ENCODE measurements around the gene IFNA6. TPM values are rescaled to one million over a fixed set of nuclear protein-coding genes. Genes with fewer than 3 reads are reported as not detected.

The IFNA6 gene
- total and polyA plus RNA-seq, 10 of the 15 experiments (the other 5 are each of a cell fraction or from before 2014, with no cell fraction given) = 0.04 TPM; not detected in 9

DNA sequence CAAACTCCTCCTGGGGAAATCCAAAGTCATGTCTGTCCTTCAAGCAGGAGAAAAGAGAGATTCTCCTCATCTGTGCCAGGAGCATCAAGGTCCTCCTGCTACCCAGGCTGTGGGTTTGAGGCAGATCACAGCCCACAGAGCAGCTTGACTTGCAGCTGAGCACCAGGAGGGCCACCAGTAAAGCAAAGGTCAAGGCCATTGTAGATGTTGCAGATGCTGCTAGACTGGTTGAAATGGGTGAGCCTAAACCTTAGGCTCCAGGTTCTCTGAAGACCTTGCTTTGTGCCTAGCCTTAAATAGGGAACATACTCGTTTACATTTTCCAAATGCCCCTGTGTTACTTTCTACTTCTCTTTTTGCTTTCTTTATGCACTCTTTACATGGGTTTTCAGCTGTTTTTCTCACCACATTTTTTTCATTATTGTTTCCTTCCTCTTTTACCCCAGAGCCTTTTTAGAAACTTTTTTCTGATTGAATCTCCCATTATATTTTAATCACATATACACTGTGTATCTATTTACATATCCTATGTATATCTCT lies 34.5 kb upstream of the IFNA6 start, which contains the start of gene IFNA2 (continued):
- TF ChIP-seq, protein P1, sequence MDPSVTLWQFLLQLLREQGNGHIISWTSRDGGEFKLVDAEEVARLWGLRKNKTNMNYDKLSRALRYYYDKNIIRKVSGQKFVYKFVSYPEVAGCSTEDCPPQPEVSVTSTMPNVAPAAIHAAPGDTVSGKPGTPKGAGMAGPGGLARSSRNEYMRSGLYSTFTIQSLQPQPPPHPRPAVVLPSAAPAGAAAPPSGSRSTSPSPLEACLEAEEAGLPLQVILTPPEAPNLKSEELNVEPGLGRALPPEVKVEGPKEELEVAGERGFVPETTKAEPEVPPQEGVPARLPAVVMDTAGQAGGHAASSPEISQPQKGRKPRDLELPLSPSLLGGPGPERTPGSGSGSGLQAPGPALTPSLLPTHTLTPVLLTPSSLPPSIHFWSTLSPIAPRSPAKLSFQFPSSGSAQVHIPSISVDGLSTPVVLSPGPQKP (IDR thresholded peaks at IDR 0.05; ENCODE audit: low read depth, low read length) = no peak
- peak; percentile 46 for TF ChIP-seq GATAD2B (conservative IDR thresholded peaks at IDR 0.05; ENCODE audit: low read depth)
- TF ChIP-seq ZBTB33 (IDR thresholded peaks at IDR 0.05) = no peak
- TF ChIP-seq ZNF622 (IDR thresholded peaks at IDR 0.05) = no peak
- TF ChIP-seq PBX3 (IDR thresholded peaks at IDR 0.05; ENCODE audit: insufficient replicate concordance, low read depth, low read length) = no peak
- peak; percentile 61 for TF ChIP-seq NR2F1 (conservative IDR thresholded peaks at IDR 0.05)
- TF ChIP-seq CHD2 (IDR thresholded peaks at IDR 0.05; ENCODE audit: borderline replicate concordance, low read depth, low read length) = no peak
- TF ChIP-seq RELB (IDR thresholded peaks at IDR 0.05; ENCODE audit: low read depth) = peak; percentile 36; the same call in 1 of the 2 replicates
- TF ChIP-seq SMARCA5 (IDR thresholded peaks at IDR 0.05) = peak; percentile 48; the same call in 1 of the 2 replicates
- TF ChIP-seq, protein P2, sequence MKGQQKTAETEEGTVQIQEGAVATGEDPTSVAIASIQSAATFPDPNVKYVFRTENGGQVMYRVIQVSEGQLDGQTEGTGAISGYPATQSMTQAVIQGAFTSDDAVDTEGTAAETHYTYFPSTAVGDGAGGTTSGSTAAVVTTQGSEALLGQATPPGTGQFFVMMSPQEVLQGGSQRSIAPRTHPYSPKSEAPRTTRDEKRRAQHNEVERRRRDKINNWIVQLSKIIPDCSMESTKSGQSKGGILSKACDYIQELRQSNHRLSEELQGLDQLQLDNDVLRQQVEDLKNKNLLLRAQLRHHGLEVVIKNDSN (IDR thresholded peaks at IDR 0.05; ENCODE audit: borderline replicate concordance, extremely low read length, insufficient read depth, low read depth, low read length) = no peak
- TF ChIP-seq MLLT1 (IDR thresholded peaks at IDR 0.05) = peak; percentile 29; the same call in 1 of the 2 replicates
- 0 out of 2 replicates have a peak, but pooled peaks have one; percentile 17 for TF ChIP-seq EED (IDR thresholded peaks at IDR 0.05; ENCODE audit: low read depth)
- no peak for TF ChIP-seq MEF2A (IDR thresholded peaks at IDR 0.05; ENCODE audit: insufficient read depth, low read depth, low read length)
- TF ChIP-seq IKZF2 (IDR thresholded peaks at IDR 0.05) = peak; percentile 57 to 69; a peak in 2 of 4 replicates
- no peak for TF ChIP-seq CREB1 (IDR thresholded peaks at IDR 0.05; ENCODE audit: low read depth)
